K562 (cell line): ENCODE results near the gene KRT26. TPM values are rescaled to one million over a fixed set of nuclear protein-coding genes. Genes with fewer than 3 reads are reported as not detected.

Experiments used
- ATAC-seq: fragments of 200-7000 bp; cut with Tn5 transposase; 3 replicates; pipeline ENCODE4 v1.9.1; 2020; ENCODE audit warnings: moderate library complexity
- BruUV-seq: library from RNA; stranded (reverse); fragments of 400-500 nt; replicated peaks from 2 replicates; lab custom pipeline; 2021; lab: Mats Ljungman, UMichigan
- CTCF ChIA-PET: fragments of 300-600 bp; formaldehyde crosslinking; extraction: SDS; loops from one replicate; lab custom pipeline; 2021; ENCODE audit warnings: low intra/inter-chr PET ratio; lab: Yijun Ruan, JAX
- POLR2A ChIA-PET: fragments of 300-600, 350-650 bp; sonication (Branson Sonifier 250); formaldehyde crosslinking; extraction: SDS; loops from one replicate; lab custom pipeline; 2021; ENCODE audit warnings: antibody characterized with exemption, inconsistent platforms; lab: Yijun Ruan, JAX
- DNase-seq, 4 experiments: peaks; one replicate each; pipeline versions ENCODE4 v3.0.0 to v3.0.0-alpha.2; 2011 to 2018; ENCODE audit warnings: low spot score in 3 of 4, mixed read lengths in 3 of 4; ENCODE audit errors: extremely low read depth in 1 of 4
- FAIRE-seq: peaks from 2 replicates; lab custom pipeline; 2011; peaks lifted over from hg19 to GRCh38; lab: Jason Lieb, UNC
- H2AFZ ChIP-seq: 2 replicates; pipeline ENCODE4 v1.6.0; 2011; ENCODE audit warnings: low read depth, low read length, control low read depth, inconsistent platforms
- H3K27ac ChIP-seq: fragments of 200-600 bp; 3 replicates; pipeline ENCODE4 v1.8.0; 2011; ENCODE audit warnings: low read depth, mild to moderate bottlenecking, control low read depth, inconsistent platforms, low read length, moderate library complexity, mixed read lengths; ENCODE audit errors: extremely low read depth
- H3K27me3 ChIP-seq, 2 experiments: fragments of 300-600 bp in 1 of 2; 2 replicates in 1 of 2; 3 replicates in 1 of 2; pipeline versions ENCODE4 v1.6.0 to v1.8.0; 2011; ENCODE audit warnings: inconsistent platforms in 2 of 2, low read length in 2 of 2, mild to moderate bottlenecking in 1 of 2, mixed read lengths in 1 of 2, moderate library complexity in 1 of 2; ENCODE audit not compliant: control insufficient read depth in 2 of 2, insufficient read depth in 2 of 2
- H3K36me3 ChIP-seq: fragments of 300-600 bp; 3 replicates; pipeline ENCODE4 v1.8.0; 2011; ENCODE audit warnings: mild to moderate bottlenecking, low read length, inconsistent platforms; ENCODE audit not compliant: control insufficient read depth, insufficient read depth
- H3K4me1 ChIP-seq, 2 experiments: fragments of 200-600 bp in 1 of 2; replicated peaks in 1 of 2; 2 replicates in 1 of 2; 3 replicates in 1 of 2; pipeline versions ENCODE4 v1.5.1 to v1.8.0; 2011; ENCODE audit warnings: inconsistent platforms in 2 of 2, low read length in 2 of 2, mild to moderate bottlenecking in 1 of 2, mixed read lengths in 1 of 2, moderate library complexity in 1 of 2; ENCODE audit not compliant: control insufficient read depth in 2 of 2, insufficient read depth in 2 of 2
- H3K4me2 ChIP-seq: 2 replicates; pipeline ENCODE4 v1.6.1; 2011; ENCODE audit warnings: low read length, control low read depth, inconsistent platforms, mixed read lengths; ENCODE audit not compliant: insufficient read depth
- H3K4me3 ChIP-seq: fragments of 200-600 bp; sonication (generic), shearing (Covaris generic); 2 replicates; pipeline ENCODE4 v1.5.1; 2016; ENCODE audit warnings: control low read depth, inconsistent platforms
- H3K79me2 ChIP-seq: fragments of 200-600 bp; 3 replicates; pipeline ENCODE4 v1.8.0; 2011; ENCODE audit warnings: low read length, inconsistent platforms; ENCODE audit not compliant: control insufficient read depth, insufficient read depth
- H3K9ac ChIP-seq, 2 experiments: 2 replicates each; pipeline versions ENCODE4 v1.6.0 to v1.6.1; 2011; ENCODE audit warnings: low read depth in 2 of 2, low read length in 2 of 2, control low read depth in 1 of 2, inconsistent platforms in 1 of 2, mild to moderate bottlenecking in 1 of 2, mixed read lengths in 1 of 2; ENCODE audit not compliant: insufficient read depth in 1 of 2
- H3K9me1 ChIP-seq: one replicate; pipeline ENCODE4 v1.6.0; 2011; ENCODE audit warnings: inconsistent platforms, mild to moderate bottlenecking, low read length, moderate library complexity; ENCODE audit not compliant: control insufficient read depth, insufficient read depth
- H3K9me3 ChIP-seq: replicated peaks from 2 replicates; pipeline ENCODE4 v1.5.1; 2011; ENCODE audit warnings: low read depth, low read length, inconsistent platforms; ENCODE audit not compliant: control insufficient read depth, insufficient read depth
- H4K20me1 ChIP-seq: replicated peaks from 2 replicates; pipeline ENCODE4 v1.6.1; 2011; ENCODE audit warnings: low read length, inconsistent platforms, mixed read lengths; ENCODE audit not compliant: control insufficient read depth, insufficient read depth
- ADNP ChIP-seq: fragments of 200-800 bp; sonication (Bioruptor generic); IDR thresholded peaks from 2 replicates; pipeline ENCODE4 v1.6.1; 2016; ENCODE audit warnings: missing genetic modification characterization, missing compliant biosample characterization
- CHD4 ChIP-seq: fragments of 200-600 bp; sonication (generic); IDR thresholded peaks from 3 replicates; pipeline ENCODE4 v1.6.1; 2012; ENCODE audit warnings: low read depth, mild to moderate bottlenecking, mixed read lengths, low read length, inconsistent platforms; ENCODE audit not compliant: insufficient read depth, insufficient replicate concordance, poor library complexity, severe bottlenecking
- CREM ChIP-seq: IDR thresholded peaks from 2 replicates; pipeline ENCODE4 v1.6.1; 2014; ENCODE audit warnings: antibody characterized with exemption, low read depth
- ELK3 ChIP-seq: fragments of 450-650 bp; formaldehyde crosslinking; IDR thresholded peaks from 2 replicates; pipeline ENCODE4 v1.4.0; 2020; ENCODE audit warnings: mild to moderate bottlenecking
- KDM2B ChIP-seq: fragments of 250-450 bp; sonication (Bioruptor Pico); IDR thresholded peaks from 2 replicates; pipeline ENCODE4 v1.8.0; 2021; ENCODE audit warnings: mild to moderate bottlenecking, moderate library complexity
- LCOR ChIP-seq: sonication (generic); formaldehyde crosslinking; IDR thresholded peaks from 2 replicates; pipeline ENCODE4 v1.8.0; 2022; ENCODE audit warnings: mild to moderate bottlenecking, missing genetic modification reagents
- NBN ChIP-seq: fragments of 450-650 bp; IDR thresholded peaks from 2 replicates; pipeline ENCODE4 v1.6.1; 2016; ENCODE audit warnings: low read depth, mild to moderate bottlenecking
- NELFE ChIP-seq: IDR thresholded peaks from 2 replicates; pipeline ENCODE4 v1.6.1; 2011; ENCODE audit warnings: mild to moderate bottlenecking; ENCODE audit not compliant: insufficient read depth, insufficient read length
- NFE2L1 ChIP-seq: fragments of 450-650 bp; IDR thresholded peaks from 2 replicates; pipeline ENCODE4 v1.6.1; 2016; ENCODE audit warnings: missing genetic modification characterization, low read depth, mild to moderate bottlenecking, missing compliant biosample characterization, moderate library complexity, borderline replicate concordance
- RBFOX2 ChIP-seq: fragments of 200-400 bp; formaldehyde crosslinking; IDR thresholded peaks from 2 replicates; pipeline ENCODE4 v1.6.1; 2017; ENCODE audit warnings: low read depth, mild to moderate bottlenecking, low read length, moderate library complexity
- SP1 ChIP-seq: sonication (generic); formaldehyde crosslinking; IDR thresholded peaks from 2 replicates; pipeline ENCODE4 v1.8.1; 2022; ENCODE audit warnings: mild to moderate bottlenecking, missing genetic modification reagents
- SRSF7 ChIP-seq: fragments of 200-400 bp; formaldehyde crosslinking; optimal IDR thresholded peaks from 2 replicates; pipeline ENCODE3; 2017; ENCODE audit warnings: mild to moderate bottlenecking, low read depth, low read length
- STAT5A ChIP-seq: IDR thresholded peaks from 2 replicates; pipeline ENCODE4 v1.6.1; 2012; ENCODE audit warnings: low read length, inconsistent platforms, borderline replicate concordance
- TFAP4 ChIP-seq: sonication (generic); formaldehyde crosslinking; IDR thresholded peaks from 2 replicates; pipeline ENCODE4 v1.8.0; 2022; ENCODE audit warnings: missing genetic modification reagents, mild to moderate bottlenecking, moderate library complexity, borderline replicate concordance
- ZBTB1 ChIP-seq: sonication (generic); formaldehyde crosslinking; IDR thresholded peaks from 2 replicates; pipeline ENCODE4 v1.8.1; 2023; ENCODE audit warnings: missing genetic modification reagents, low read depth, mild to moderate bottlenecking, borderline replicate concordance
- ZNF133 ChIP-seq: fragments of 250-450 bp; sonication (Bioruptor Pico); IDR thresholded peaks from 2 replicates; pipeline ENCODE4 v1.4.0; 2020; ENCODE audit warnings: mild to moderate bottlenecking
- ZNF785 ChIP-seq: fragments of 250-450 bp; sonication (Bioruptor Pico); IDR thresholded peaks from 2 replicates; pipeline ENCODE4 v1.4.0; 2020; ENCODE audit warnings: mild to moderate bottlenecking
- WGBS: fragments of 100-300 bp; shearing (Covaris generic); methylation state at CpG from one replicate; pipeline ENCODE4 v1.1.6; 2016; ENCODE audit warnings: low coverage, mixed read lengths; ENCODE audit not compliant: insufficient coverage; ENCODE audit errors: missing lambda C conversion rate; 5-methylcytosine and 5-hydroxymethylcytosine counted together
- in situ Hi-C: fragments of 300-500 bp; cut with MboI; formaldehyde crosslinking; loops from 4 replicates; pipeline ENCODE4 v1.15.0; 2018; ENCODE audit warnings: inconsistent platforms, mixed read lengths
- intact Hi-C: fragments of 100-400 bp; cut with micrococcal nuclease; formaldehyde crosslinking; loops from 2 replicates; pipeline ENCODE4 v1.14.2; 2022
- polyA plus RNA-seq, 8 experiments: library from polyadenylated mRNA; depleted of rRNA in 4 of 8; stranded (reverse) in 5 of 8; unstranded in 3 of 8; fragments of >200 nt; fragmentation: Nextera tagmentation in 2 of 8; fragmentation: Illumina TruSeq in 1 of 8; extraction: Ambion mirVana in 2 of 8; extraction: Trizol in 1 of 8; gene quantifications; 2 replicates each; pipeline versions ENCODE4 v1.2.1 to v1.2.3, GENCODE V29; 2011 to 2014; ENCODE audit warnings: inconsistent platforms in 1 of 8, missing spikeins in 1 of 8
- total RNA-seq, 7 experiments: library from RNA; depleted of rRNA in 6 of 7; stranded (reverse); fragments of >200 nt in 6 of 7; fragmentation: Illumina TruSeq in 2 of 7; extraction: Trizol in 2 of 7; gene quantifications; 2 replicates each; pipeline versions ENCODE4 v1.2.1 to v1.2.3, GENCODE V29; 2011 to 2021; ENCODE audit warnings: low replicate concordance in 1 of 7

The KRT26 gene
- total and polyA plus RNA-seq, 9 of the 15 experiments (the other 6 are each of a cell fraction or from before 2014, with no cell fraction given) = not detected

- Histone ChIP-seq H4K20me1 (no peaks in the 10 kb centered on the region), H3K4me2 (no peak overlapping the region), H3K79me2 (no peaks in the 10 kb centered on the region), H3K4me1 (peaks cover 0 to 5% of the 10 kb centered on the region in 2 experiments; a peak in 1 of 5 replicates), H2AFZ (no peak overlapping the region), H3K9ac (no peak overlapping the region), H3K36me3 (no peaks in the 10 kb centered on the region), H3K9me1 (no peaks in the 10 kb centered on the region), H3K27me3 (peaks cover 16 to 32% of the 10 kb centered on the region in 2 experiments), H3K27ac (no peak overlapping the region), H3K4me3 (no peak overlapping the region), H3K9me3 (no peaks in the 10 kb centered on the region)
- ATAC-seq (no peak), FAIRE-seq (no peak), DNase-seq (no peak)
- BruUV-seq = no TSS peak
- TF ChIP-seq SP1 (CRISPR knock-in tag) (no peak), CREM (no peak), STAT5A (no peak), RBFOX2 (no peak), KDM2B (CRISPR knock-in tag) (no peak), ADNP (no peak), SRSF7 (no peak), ZNF785 (CRISPR knock-in tag) (no peak), CHD4 (no peak), TFAP4 (CRISPR knock-in tag) (no peak), ZNF133 (CRISPR knock-in tag) (no peak), NBN (no peak), ZBTB1 (CRISPR knock-in tag) (no peak), ELK3 (no peak), NFE2L1 (tag) (no peak), LCOR (CRISPR knock-in tag) (no peak), NELFE (no peak)
- intact Hi-C loops = no loop called here
- CTCF ChIA-PET = no interaction called here
- in situ Hi-C loops = loop anchor here (5.0 to 10.0 kb wide), 3 partner anchors 104 to 862 kb away; no protein-coding TSS in a partner anchor
- 0% methylated on average over 1 of the region's 1 CpG for WGBS
- POLR2A ChIA-PET = no interaction called here
Measured at GRCh38 chr17:40800381-40800780, 28.4 kb upstream of the KRT26 start.
